HCT116 (cell line): Measurements from ENCODE around the gene MAPK7. TPM values are rescaled to one million over a fixed set of nuclear protein-coding genes. Genes with fewer than 3 reads are reported as not detected.

Source experiments
- ATAC-seq: fragments of 200-7000 bp; cut with Tn5 transposase; 2 replicates; pipeline ENCODE4 v1.9.1; 2020; ENCODE audit warnings: mild to moderate bottlenecking, moderate library complexity
- BruUV-seq: library from RNA; stranded (reverse); fragments of 400-500 nt; replicated peaks from 2 replicates; lab custom pipeline; 2021; lab: Mats Ljungman, UMichigan
- CTCF ChIA-PET: fragments of 300-600 bp; sonication (Branson Sonifier 250); formaldehyde crosslinking; loops from one replicate; lab custom pipeline; 2021; ENCODE audit warnings: antibody characterized with exemption; lab: Charles Lee
- POLR2A ChIA-PET: fragments of 300-600, 350-600 bp; sonication (Branson Sonifier 250); formaldehyde crosslinking; loops from one replicate; lab custom pipeline; 2021; ENCODE audit warnings: antibody characterized with exemption; lab: Charles Lee
- RAD21 ChIA-PET, 2 experiments: fragments of 300-600 bp; sonication (Branson Sonifier 250); formaldehyde crosslinking; loops; one replicate each; lab custom pipeline; 2023; ENCODE audit warnings: low total read pairs in 2 of 2; ENCODE audit not compliant: uncharacterized antibody in 2 of 2, unreplicated experiment in 2 of 2, low non-redundant PET in 1 of 2; lab: Charles Lee
- DNase-seq: peaks from one replicate; pipeline ENCODE4 v3.0.0-alpha.2; 2010; ENCODE audit warnings: low read depth, low spot score
- H2AFZ ChIP-seq: fragments of 200-600 bp; shearing (Covaris generic), sonication (generic); 2 replicates; pipeline ENCODE4 v1.6.1; 2017; ENCODE audit warnings: low read depth, mixed run types, mixed read lengths, antibody characterized with exemption, low read length; ENCODE audit not compliant: poor library complexity, severe bottlenecking
- H3K27ac ChIP-seq: 2 replicates; pipeline ENCODE4 v1.5.1; 2012; ENCODE audit warnings: low read depth, low read length
- H3K27me3 ChIP-seq: fragments of 200-600 bp; sonication (generic); 2 replicates; pipeline ENCODE4 v1.6.1; 2016; ENCODE audit warnings: mixed run types, low read length, mixed read lengths; ENCODE audit not compliant: insufficient read depth
- H3K36me3 ChIP-seq, 2 experiments: fragments of 200-500 bp in 1 of 2; fragments of 200-600 bp in 1 of 2; sonication (Bioruptor generic) in 1 of 2; sonication (generic) in 1 of 2; 2 replicates each; pipeline versions ENCODE4 v1.5.1 to v1.6.1; 2014 to 2016; ENCODE audit warnings: low read length in 2 of 2, inconsistent platforms in 1 of 2, mixed read lengths in 1 of 2, mixed run types in 1 of 2; ENCODE audit not compliant: insufficient read depth in 2 of 2, control insufficient read depth in 1 of 2
- H3K4me1 ChIP-seq, 2 experiments: fragments of 200-600 bp in 1 of 2; sonication (generic) in 1 of 2; 2 replicates each; pipeline versions ENCODE4 v1.5.1 to v1.6.1; 2012 to 2017; ENCODE audit warnings: low read length in 2 of 2, inconsistent platforms in 1 of 2, mild to moderate bottlenecking in 1 of 2, mixed read lengths in 1 of 2, mixed run types in 1 of 2, moderate library complexity in 1 of 2; ENCODE audit not compliant: insufficient read depth in 2 of 2, control insufficient read depth in 1 of 2
- H3K4me2 ChIP-seq: fragments of 200-600 bp; sonication (generic); 2 replicates; pipeline ENCODE4 v1.6.1; 2017; ENCODE audit warnings: mixed run types, low read length, mixed read lengths
- H3K4me3 ChIP-seq, 2 experiments: fragments of 200-600 bp in 1 of 2; sonication (generic) in 1 of 2; replicated peaks in 1 of 2; 2 replicates each; pipeline ENCODE4 v1.5.1; 2011 to 2016; ENCODE audit warnings: low read length in 2 of 2, control low read depth in 1 of 2, low read depth in 1 of 2, mild to moderate bottlenecking in 1 of 2, mixed read lengths in 1 of 2, mixed run types in 1 of 2
- H3K79me2 ChIP-seq: fragments of 200-600 bp; sonication (generic); 2 replicates; pipeline ENCODE4 v1.6.1; 2017; ENCODE audit warnings: mild to moderate bottlenecking, mixed run types, low read length, moderate library complexity, mixed read lengths; ENCODE audit not compliant: insufficient read depth
- H3K9ac ChIP-seq: fragments of 200-600 bp; sonication (generic); 2 replicates; pipeline ENCODE4 v1.6.1; 2016; ENCODE audit warnings: low read length, mixed read lengths
- H3K9me2 ChIP-seq: fragments of 200-600 bp; sonication (generic), shearing (Covaris generic); 2 replicates; pipeline ENCODE4 v1.6.1; 2017; ENCODE audit warnings: mixed run types, mild to moderate bottlenecking, moderate library complexity; ENCODE audit not compliant: insufficient read depth
- H3K9me3 ChIP-seq, 2 experiments: fragments of 200-500 bp in 1 of 2; fragments of 200-600 bp in 1 of 2; sonication (Bioruptor generic) in 1 of 2; sonication (generic) in 1 of 2; 2 replicates each; pipeline ENCODE4 v1.6.1; 2014 to 2017; ENCODE audit warnings: low read length in 2 of 2, mixed read lengths in 2 of 2, inconsistent platforms in 1 of 2, low read depth in 1 of 2, mild to moderate bottlenecking in 1 of 2, mixed run types in 1 of 2, moderate library complexity in 1 of 2; ENCODE audit not compliant: control insufficient read depth in 1 of 2, insufficient read depth in 1 of 2
- H4K20me1 ChIP-seq: fragments of 200-600 bp; sonication (generic), shearing (Covaris generic); 2 replicates; pipeline ENCODE4 v1.6.1; 2017; ENCODE audit warnings: mixed run types, mild to moderate bottlenecking, moderate library complexity; ENCODE audit not compliant: insufficient read depth
- ATF3 ChIP-seq: IDR thresholded peaks from 2 replicates; pipeline ENCODE4 v1.6.1; 2012
- EGR1 ChIP-seq: IDR thresholded peaks from 2 replicates; pipeline ENCODE4 v1.6.1; 2012; ENCODE audit warnings: low read depth
- ELF1 ChIP-seq: IDR thresholded peaks from 2 replicates; pipeline ENCODE4 v1.6.1; 2012; ENCODE audit warnings: low read depth, borderline replicate concordance
- EZH2phosphoT487 ChIP-seq: fragments of 200-600 bp; IDR thresholded peaks from 2 replicates; pipeline ENCODE4 v1.6.1; 2018; ENCODE audit warnings: antibody characterized with exemption, borderline replicate concordance
- MAX ChIP-seq: IDR thresholded peaks from 2 replicates; pipeline ENCODE4 v1.6.1; 2012
- POLR2A ChIP-seq: IDR thresholded peaks from 2 replicates; pipeline ENCODE4 v1.7.0; 2011; ENCODE audit warnings: borderline replicate concordance; ENCODE audit not compliant: insufficient read depth, insufficient read length; ENCODE audit errors: extremely low read depth
- REST ChIP-seq: IDR thresholded peaks from 2 replicates; pipeline ENCODE4 v1.6.1; 2012; ENCODE audit warnings: low read depth
- SRF ChIP-seq: IDR thresholded peaks from 2 replicates; pipeline ENCODE4 v1.6.1; 2012; ENCODE audit warnings: low read depth
- TCF7L2 ChIP-seq: IDR thresholded peaks from 2 replicates; pipeline ENCODE4 v1.7.0; 2011; ENCODE audit warnings: borderline replicate concordance, inconsistent platforms; ENCODE audit not compliant: insufficient read depth, insufficient read length; ENCODE audit errors: extremely low read depth
- ZFX ChIP-seq: fragments of 450-650 bp; IDR thresholded peaks from 2 replicates; pipeline ENCODE4 v1.6.1; 2017
- intact Hi-C: fragments of 100-400 bp; cut with micrococcal nuclease; formaldehyde crosslinking; loops from 2 replicates; pipeline ENCODE4 v1.10.0; 2022
- total RNA-seq: library from RNA; stranded (reverse); gene quantifications from one replicate; pipeline ENCODE4 v1.2.1, GENCODE V29; 2021; ENCODE audit not compliant: unreplicated experiment

Gene MAPK7
- total RNA-seq, 1 experiment from 2014 or later, result 15.3 TPM

GRCh38 chr17:19345486-19346350 is 32.6 kb upstream of the MAPK7 start:
- no peaks in the 10 kb centered on the region for H4K20me1 ChIP-seq
- peak overlapping the region; percentile 65 for H3K4me2 ChIP-seq
- 0 out of 4 replicates have a peak, but pooled peaks cover 0 to 3% of the 10 kb centered on the region in 2 experiments for H3K36me3 ChIP-seq
- no peak for DNase-seq
- BruUV-seq, result no TSS peak
- ChIA-PET POLR2A (no interaction called here), RAD21 (no interaction called here), CTCF (no interaction called here)
- no peak overlapping the region for H2AFZ ChIP-seq
- H3K27ac ChIP-seq, result peak overlapping the region; percentile 70
- no peak overlapping the region for H3K4me3 ChIP-seq
- intact Hi-C loops, result no loop called here
- ATAC-seq, result no peak
- no peaks in the 10 kb centered on the region for H3K9me2 ChIP-seq
- no peaks in the 10 kb centered on the region for H3K9me3 ChIP-seq
- H3K4me1 ChIP-seq, result peaks cover 26 to 36% of the 10 kb centered on the region in 2 experiments
- H3K27me3 ChIP-seq, result no peaks in the 10 kb centered on the region
- TF ChIP-seq ATF3 (no peak), TCF7L2 (no peak), ZFX (no peak), REST (no peak), ELF1 (no peak), EZH2phosphoT487 (no peak), POLR2A (no peak), EGR1 (no peak), MAX (no peak), SRF (no peak)
- H3K9ac ChIP-seq, result peak overlapping the region; percentile 35
- no peaks in the 10 kb centered on the region for H3K79me2 ChIP-seq
